Natural killer cell (primary cell): ENCODE data around the gene APH1B. TPM values are rescaled to one million over a fixed set of nuclear protein-coding genes. Genes with fewer than 3 reads are reported as not detected.

Experiments
- ATAC-seq, 3 donors: fragments of 150-1000 bp in 2 of 3; fragments of 200-7000 bp in 1 of 3; cut with Tn5 transposase; 1 replicate in 1 of 3; 2 replicates in 2 of 3; pipeline ENCODE4 v1.10.0; 2021; ENCODE audit warnings: mild to moderate bottlenecking in 2 of 3, moderate library complexity in 2 of 3
- DNase-seq, 2 donors: peaks; one replicate each; pipeline versions ENCODE4 v3.0.0 to v3.0.0-alpha.2; 2013 to 2021; ENCODE audit warnings: mixed read lengths in 1 of 2
- H3K27ac ChIP-seq: one replicate; pipeline ENCODE4 v1.5.1; 2013; ENCODE audit warnings: mild to moderate bottlenecking, low read length
- H3K27me3 ChIP-seq: one replicate; pipeline ENCODE4 v1.6.1; 2013; ENCODE audit warnings: low read length; ENCODE audit not compliant: control insufficient read depth, insufficient read depth
- H3K36me3 ChIP-seq: one replicate; pipeline ENCODE4 v1.6.1; 2013; ENCODE audit warnings: low read length; ENCODE audit not compliant: control insufficient read depth, insufficient read depth
- H3K4me1 ChIP-seq: one replicate; pipeline ENCODE4 v1.6.1; 2013; ENCODE audit warnings: low read length; ENCODE audit not compliant: control insufficient read depth, insufficient read depth
- H3K4me3 ChIP-seq: one replicate; pipeline ENCODE4 v1.5.1; 2013; ENCODE audit warnings: low read length
- H3K9me3 ChIP-seq: one replicate; pipeline ENCODE4 v1.6.1; 2013; ENCODE audit warnings: low read length; ENCODE audit not compliant: control insufficient read depth, insufficient read depth
- H3K27ac Mint-ChIP-seq, 2 donors: one replicate each; pipeline ENCODE4 v1.8.0; 2022; ENCODE audit warnings: mild to moderate bottlenecking in 2 of 2, mixed read lengths in 2 of 2, moderate library complexity in 1 of 2
- H3K27me3 Mint-ChIP-seq, 2 donors: one replicate each; pipeline ENCODE4 v1.8.0; 2022; ENCODE audit warnings: low read depth in 2 of 2, mixed read lengths in 2 of 2
- H3K36me3 Mint-ChIP-seq: one replicate; pipeline ENCODE4 v1.8.0; 2022; ENCODE audit warnings: mixed read lengths
- H3K4me1 Mint-ChIP-seq, 2 donors: one replicate each; pipeline ENCODE4 v1.8.0; 2022; ENCODE audit warnings: mixed read lengths in 2 of 2
- H3K4me3 Mint-ChIP-seq: one replicate; pipeline ENCODE4 v1.8.0; 2022; ENCODE audit warnings: mild to moderate bottlenecking, moderate library complexity, mixed read lengths
- H3K9me3 Mint-ChIP-seq, 2 donors: one replicate each; pipeline ENCODE4 v1.8.0; 2022; ENCODE audit warnings: mixed read lengths in 2 of 2
- CTCF ChIP-seq: fragments of 200-600 bp; IDR thresholded peaks from one replicate; pipeline ENCODE4 v1.8.0; 2022; ENCODE audit warnings: antibody characterized with exemption
- WGBS: methylation state at CpG from one replicate; pipeline ENCODE4 v1.1.7; 2013; ENCODE audit warnings: missing lambda C conversion rate; ENCODE audit not compliant: insufficient coverage; 5-methylcytosine and 5-hydroxymethylcytosine counted together
- intact Hi-C: fragments of 100-400 bp; cut with micrococcal nuclease; formaldehyde crosslinking; loops from one replicate; pipeline ENCODE4 v1.14.2; 2022
- total RNA-seq, 4 donors: library from RNA; stranded (reverse); fragments of 120-200 nt in 1 of 4; gene quantifications; one replicate each; pipeline versions ENCODE4 v1.2.3 to v1.2.4, GENCODE V29; 2013 to 2022

APH1B gene
- total RNA-seq, 3 donors from 2014 or later (not counting 1 experiment from before 2014, with no cell fraction given): 8.6 to 12.4 (median 9.9) TPM

DNA sequence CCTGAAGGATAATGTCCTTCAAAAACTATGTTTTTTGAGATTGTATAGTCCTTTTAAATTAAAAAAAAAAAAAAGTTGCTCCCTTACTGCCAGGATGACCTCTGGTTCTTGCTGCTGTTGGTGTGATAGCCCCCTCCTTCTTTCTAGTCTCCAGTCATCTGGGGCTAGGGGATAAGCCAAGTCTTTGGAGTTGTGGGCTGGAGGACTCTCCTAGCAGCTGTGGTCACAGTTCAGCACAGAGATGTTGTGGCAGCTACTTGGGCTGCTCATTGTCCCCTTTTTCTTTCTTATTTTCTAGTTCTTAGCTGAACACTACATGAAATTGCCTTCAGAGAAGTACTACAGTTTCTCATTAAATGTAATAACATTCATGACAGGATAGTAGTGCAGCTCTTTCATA, 39.2 kb upstream of the APH1B start:
- no peak for DNase-seq
- H3K27ac Mint-ChIP-seq: peak overlapping the region; percentile 72 to 78
- no peak for TF ChIP-seq CTCF
- H3K9me3 Mint-ChIP-seq: no peaks in the 10 kb centered on the region
- intact Hi-C loops: no loop called here
- Histone ChIP-seq H3K27ac (peak overlapping the region; percentile 8), H3K27me3 (no peaks in the 10 kb centered on the region), H3K36me3 (no peaks in the 10 kb centered on the region), H3K4me3 (no peak overlapping the region), H3K9me3 (no peaks in the 10 kb centered on the region), H3K4me1 (peaks cover 31% of the 10 kb centered on the region)
- no peak overlapping the region for H3K4me3 Mint-ChIP-seq
- ATAC-seq: peak in 1 of 3 donors; percentile 5
- no peaks in the 10 kb centered on the region for H3K27me3 Mint-ChIP-seq
- H3K36me3 Mint-ChIP-seq: no peaks in the 10 kb centered on the region
- H3K4me1 Mint-ChIP-seq: peaks cover 82 to 83% of the 10 kb centered on the region in 2 donors

GRCh38 chr15:63238796-63239195, 38.6 kb upstream of the APH1B start:
- WGBS: 80% methylated on average over 1 of the region's 1 CpG
- DNase-seq: peak in 1 of 2 donors; percentile 32
- peaks cover 29% of the 10 kb centered on the region for H3K4me1 ChIP-seq
- intact Hi-C loops: no loop called here
- H3K27ac Mint-ChIP-seq: peak overlapping the region; percentile 72 to 78
- no peak overlapping the region for H3K4me3 ChIP-seq
- no peaks in the 10 kb centered on the region for H3K36me3 ChIP-seq
- ATAC-seq: peak; percentile 51 to 67 (median 60)
- H3K9me3 Mint-ChIP-seq: no peaks in the 10 kb centered on the region
- H3K27ac ChIP-seq: no peak overlapping the region
- no peaks in the 10 kb centered on the region for H3K9me3 ChIP-seq
- no peaks in the 10 kb centered on the region for H3K27me3 ChIP-seq
- H3K4me3 Mint-ChIP-seq: peak overlapping the region; percentile 17
- TF ChIP-seq CTCF: no peak
- peaks cover 83% of the 10 kb centered on the region in 2 donors for H3K4me1 Mint-ChIP-seq
- no peaks in the 10 kb centered on the region for H3K36me3 Mint-ChIP-seq
- no peaks in the 10 kb centered on the region for H3K27me3 Mint-ChIP-seq

DNA sequence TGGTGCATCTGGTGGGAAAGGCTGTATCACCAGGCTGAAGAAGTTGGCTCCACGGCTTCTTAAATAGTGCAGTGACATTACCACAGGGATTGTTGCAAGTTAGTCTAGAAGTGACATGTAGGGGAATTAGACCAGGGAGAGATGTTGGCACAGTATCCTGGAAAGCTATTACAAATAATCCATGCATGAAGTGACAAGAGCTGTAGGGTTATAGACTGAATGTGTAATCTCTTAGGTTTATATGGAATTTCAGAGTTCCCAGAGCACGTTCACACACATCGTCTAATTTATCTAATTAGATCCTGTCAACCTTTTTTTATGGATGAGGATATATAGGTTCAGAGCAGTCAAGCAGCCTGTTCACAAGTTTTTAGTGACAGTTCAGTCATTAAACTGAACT, 37.3 kb upstream of the APH1B start:
- no peak for TF ChIP-seq CTCF
- H3K36me3 Mint-ChIP-seq: no peaks in the 10 kb centered on the region
- H3K4me1 Mint-ChIP-seq: peaks cover 82% of the 10 kb centered on the region in 2 donors
- ATAC-seq (no peak), DNase-seq (no peak)
- peak overlapping the region; percentile 4 for H3K4me3 Mint-ChIP-seq
- Histone ChIP-seq H3K27ac (no peak overlapping the region), H3K4me1 (peaks cover 19% of the 10 kb centered on the region), H3K4me3 (no peak overlapping the region), H3K9me3 (no peaks in the 10 kb centered on the region), H3K36me3 (no peaks in the 10 kb centered on the region), H3K27me3 (no peaks in the 10 kb centered on the region)
- H3K27ac Mint-ChIP-seq: peak overlapping the region; percentile 38 to 71
- H3K9me3 Mint-ChIP-seq: no peaks in the 10 kb centered on the region
- no peaks in the 10 kb centered on the region for H3K27me3 Mint-ChIP-seq
- intact Hi-C loops: no loop called here
- WGBS: 88% methylated on average over 3 of the region's 3 CpGs

- Histone ChIP-seq H3K36me3 (peaks cover 6% of the 10 kb centered on the region), H3K4me3 (no peak overlapping the region), H3K27ac (no peak overlapping the region), H3K9me3 (no peaks in the 10 kb centered on the region), H3K27me3 (no peaks in the 10 kb centered on the region), H3K4me1 (peaks cover 24% of the 10 kb centered on the region)
- Mint-ChIP-seq H3K36me3 (peaks cover 3% of the 10 kb centered on the region), H3K9me3 (no peaks in the 10 kb centered on the region), H3K27me3 (no peaks in the 10 kb centered on the region), H3K27ac (peak overlapping the region; percentile 71 to 73), H3K4me3 (no peak overlapping the region), H3K4me1 (peaks cover 75 to 79% of the 10 kb centered on the region in 2 donors)
- DNase-seq (no peak), ATAC-seq (no peak)
- no peak for TF ChIP-seq CTCF
- intact Hi-C loops: no loop called here
- 75% methylated on average over 1 of the region's 1 CpG for WGBS
Observed at GRCh38 chr15:63241316-63241715, 36.1 kb upstream of the APH1B start.
